Kidney epithelial cell (primary cell): ENCODE results near the gene ME1. TPM values are rescaled to one million over a fixed set of nuclear protein-coding genes. Genes with fewer than 3 reads are reported as not detected.
"Not testable (repeated sequence)": the region's sequence is repeated elsewhere in the genome, so short reads cannot be mapped to it uniquely, and the experiment has no call there.

Experiments
- DNase-seq: peaks from one replicate; pipeline ENCODE4 v3.0.0-alpha.2; 2010; ENCODE audit warnings: low read depth
- H3K27me3 ChIP-seq: 2 replicates; pipeline ENCODE4 v1.6.0; 2011; ENCODE audit warnings: low read length; ENCODE audit not compliant: control insufficient read depth, insufficient read depth
- H3K36me3 ChIP-seq: 2 replicates; pipeline ENCODE4 v1.5.1; 2011; ENCODE audit warnings: low read length; ENCODE audit not compliant: control insufficient read depth, insufficient read depth
- H3K4me3 ChIP-seq: 2 replicates; pipeline ENCODE4 v1.5.1; 2011; ENCODE audit warnings: low read depth, mild to moderate bottlenecking, control low read depth, low read length
- CTCF ChIP-seq: IDR thresholded peaks from 2 replicates; pipeline ENCODE4 v1.5.1; 2011; ENCODE audit warnings: mild to moderate bottlenecking, moderate library complexity, low read length, control low read depth, inconsistent platforms; ENCODE audit not compliant: insufficient read depth, poor library complexity, severe bottlenecking
- total RNA-seq: library from RNA; depleted of rRNA; stranded (reverse); fragments of >200 nt; gene quantifications from 2 replicates; pipeline ENCODE4 v1.2.3, GENCODE V29; 2015

ME1 gene
- total RNA-seq, 1 donor from 2014 or later, result 13.8 TPM

- no peak for DNase-seq
- Histone ChIP-seq H3K36me3 (peaks cover 4% of the 10 kb centered on the region), H3K4me3 (no peak overlapping the region), H3K27me3 (no peaks in the 10 kb centered on the region)
- no peak for TF ChIP-seq CTCF
Measured at GRCh38 chr6:83199173-83199862, 231.5 kb downstream of the ME1 start.

GRCh38 chr6:83198486-83199172, 232.2 kb downstream of the ME1 start:
- H3K27me3 ChIP-seq, result no peaks in the 10 kb centered on the region
- DNase-seq, result no peak
- TF ChIP-seq CTCF, result no peak
- H3K4me3 ChIP-seq, result no peak overlapping the region
- peaks cover 4% of the 10 kb centered on the region for H3K36me3 ChIP-seq

GRCh38 chr6:83193747-83194566, 236.9 kb downstream of the ME1 start:
- peak overlapping the region; percentile 99 for H3K4me3 ChIP-seq
- H3K27me3 ChIP-seq, result no peaks in the 10 kb centered on the region
- DNase-seq, result no peak
- H3K36me3 ChIP-seq, result peaks cover 4% of the 10 kb centered on the region
- TF ChIP-seq CTCF, result no peak

GRCh38 chr6:83192871-83193746, 237.7 kb downstream of the ME1 start, which contains the start of the genes PGM3 and RWDD2A:
Gene PGM3 (minus strand): TSS chr6:83193265. CDS start chr6:83191012, 2,253 bp downstream.
Gene RWDD2A (plus strand): TSS chr6:83193357. CDS start chr6:83194452, 1,095 bp downstream.
- DNase-seq, result peak; percentile 51
- peak within 1 kb of the TSS; percentile 99 for H3K4me3 ChIP-seq
- TF ChIP-seq CTCF, result no peak
- H3K36me3 ChIP-seq, result peaks cover 4% of the 10 kb centered on the region
- no peaks in the 10 kb centered on the region for H3K27me3 ChIP-seq

GRCh38 chr6:83192456-83192855, 238.4 kb downstream of the ME1 start:
- H3K4me3 ChIP-seq, result peak overlapping the region; percentile 99
- H3K27me3 ChIP-seq, result no peaks in the 10 kb centered on the region
- no peak for TF ChIP-seq CTCF
- no peak for DNase-seq
- peaks cover 3% of the 10 kb centered on the region for H3K36me3 ChIP-seq

- peak overlapping the region; percentile 99 for H3K4me3 ChIP-seq
- not testable (repeated sequence) for DNase-seq, H3K36me3 ChIP-seq, H3K27me3 ChIP-seq
Measured at GRCh38 chr6:83191974-83192373, 238.9 kb downstream of the ME1 start.
